ENCODE results near the gene ATP1A1.
A peak's percentile ranks its signal among the peaks of the same experiment; 100 is the strongest.

Gene ATP1A1

GRCh38 chr1:116415200-116415698, 42.2 kb downstream of the ATP1A1 start:
- no peak for DNase-seq (ENCODE audit: low read depth)

- DNase-seq (ENCODE audit: low read depth), result no peak
Observed at GRCh38 chr1:116415699-116416533, 42.9 kb downstream of the ATP1A1 start.

- no peak for DNase-seq (ENCODE audit: low read depth)
Observed at GRCh38 chr1:116416854-116417513, 43.9 kb downstream of the ATP1A1 start.

- DNase-seq (ENCODE audit: low read depth), result no peak
Observed at GRCh38 chr1:116417678-116418077, 44.6 kb downstream of the ATP1A1 start.

GRCh38 chr1:116418091-116418830, 45.2 kb downstream of the ATP1A1 start:
- DNase-seq (ENCODE audit: low read depth), result peak; percentile 77

GRCh38 chr1:116420417-116421200, 47.6 kb downstream of the ATP1A1 start:
- DNase-seq (ENCODE audit: low read depth), result no peak

GRCh38 chr1:116424438-116424837, 51.4 kb downstream of the ATP1A1 start:
- no peak for DNase-seq (ENCODE audit: low read depth)

- no peak for DNase-seq (ENCODE audit: low read depth)
Observed at GRCh38 chr1:116424863-116425262, 51.8 kb downstream of the ATP1A1 start.

- DNase-seq (ENCODE audit: low read depth), result no peak
Observed at GRCh38 chr1:116425987-116426386, 52.9 kb downstream of the ATP1A1 start.

- DNase-seq (ENCODE audit: low read depth), result no peak
Observed at GRCh38 chr1:116426401-116426800, 53.4 kb downstream of the ATP1A1 start.

- no peak for DNase-seq (ENCODE audit: low read depth)
Observed at GRCh38 chr1:116428576-116428975, 55.5 kb downstream of the ATP1A1 start.

GRCh38 chr1:116429821-116430374, 56.9 kb downstream of the ATP1A1 start:
- DNase-seq (ENCODE audit: low read depth), result no peak

GRCh38 chr1:116431870-116432500, 58.9 kb downstream of the ATP1A1 start:
- DNase-seq (ENCODE audit: low read depth), result no peak

- no peak for DNase-seq (ENCODE audit: low read depth)
Observed at GRCh38 chr1:116432655-116433265, 59.7 kb downstream of the ATP1A1 start.

- no peak for DNase-seq (ENCODE audit: low read depth)
Observed at GRCh38 chr1:116433275-116434257, 60.5 kb downstream of the ATP1A1 start.

GRCh38 chr1:116434849-116435248, 61.8 kb downstream of the ATP1A1 start:
- DNase-seq (ENCODE audit: low read depth), result no peak

- DNase-seq (ENCODE audit: low read depth), result no peak
Observed at GRCh38 chr1:116435806-116436610, 63.0 kb downstream of the ATP1A1 start.

- no peak for DNase-seq (ENCODE audit: low read depth)
Observed at GRCh38 chr1:116436611-116436970, 63.5 kb downstream of the ATP1A1 start.

- DNase-seq (ENCODE audit: low read depth), result no peak
Observed at GRCh38 chr1:116439701-116440100, 66.7 kb downstream of the ATP1A1 start.

All from stimulated activated CD4-positive, alpha-beta T cell treated with anti-CD3 and anti-CD28 coated beads, Interleukin-2, amount 100 ng/mL, for 4 hours (primary cell).